Measurements from ENCODE around the gene KCNMA1.

KCNMA1 gene

DNA sequence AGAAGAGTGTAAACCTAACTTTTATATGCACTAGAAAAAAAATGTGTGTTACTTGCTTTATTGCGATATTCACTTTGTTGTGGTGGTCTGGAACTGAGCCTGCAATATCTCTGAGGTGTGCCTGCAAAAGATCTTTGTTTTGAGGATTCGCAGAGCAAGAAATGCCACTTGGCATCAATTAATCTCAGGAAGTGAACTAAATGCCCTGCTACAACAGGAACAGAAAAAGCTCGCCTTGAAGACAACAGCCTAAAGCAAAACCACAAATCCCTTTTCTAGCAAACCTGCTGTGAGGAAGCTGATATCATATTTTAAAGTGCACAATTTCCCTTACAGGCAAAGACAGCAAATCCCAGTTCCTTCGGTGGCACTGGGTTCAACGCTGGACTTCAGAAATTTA, 675.8 kb downstream of the KCNMA1 start:
- H3K27ac ChIP-seq, result no peak overlapping the region
- H3K27me3 ChIP-seq (ENCODE audit: insufficient read depth, low read depth), result no peaks in the 10 kb centered on the region
- H3K36me3 ChIP-seq (ENCODE audit: insufficient read depth), result no peaks in the 10 kb centered on the region
- no peaks in the 10 kb centered on the region for H4K20me1 ChIP-seq (ENCODE audit: insufficient read depth)
- no peak overlapping the region for H2AFZ ChIP-seq (ENCODE audit: low read depth)
- TF ChIP-seq, protein P1, sequence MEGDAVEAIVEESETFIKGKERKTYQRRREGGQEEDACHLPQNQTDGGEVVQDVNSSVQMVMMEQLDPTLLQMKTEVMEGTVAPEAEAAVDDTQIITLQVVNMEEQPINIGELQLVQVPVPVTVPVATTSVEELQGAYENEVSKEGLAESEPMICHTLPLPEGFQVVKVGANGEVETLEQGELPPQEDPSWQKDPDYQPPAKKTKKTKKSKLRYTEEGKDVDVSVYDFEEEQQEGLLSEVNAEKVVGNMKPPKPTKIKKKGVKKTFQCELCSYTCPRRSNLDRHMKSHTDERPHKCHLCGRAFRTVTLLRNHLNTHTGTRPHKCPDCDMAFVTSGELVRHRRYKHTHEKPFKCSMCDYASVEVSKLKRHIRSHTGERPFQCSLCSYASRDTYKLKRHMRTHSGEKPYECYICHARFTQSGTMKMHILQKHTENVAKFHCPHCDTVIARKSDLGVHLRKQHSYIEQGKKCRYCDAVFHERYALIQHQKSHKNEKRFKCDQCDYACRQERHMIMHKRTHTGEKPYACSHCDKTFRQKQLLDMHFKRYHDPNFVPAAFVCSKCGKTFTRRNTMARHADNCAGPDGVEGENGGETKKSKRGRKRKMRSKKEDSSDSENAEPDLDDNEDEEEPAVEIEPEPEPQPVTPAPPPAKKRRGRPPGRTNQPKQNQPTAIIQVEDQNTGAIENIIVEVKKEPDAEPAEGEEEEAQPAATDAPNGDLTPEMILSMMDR (conservative IDR thresholded peaks at IDR 0.05; ENCODE audit: low read depth, low read length), result no peak
- no peak overlapping the region for H3K4me3 ChIP-seq (IDR thresholded peaks at IDR 0.05; ENCODE audit: insufficient read depth, low read depth, low read length)
- no peaks in the 10 kb centered on the region for H3K79me2 ChIP-seq (ENCODE audit: insufficient read depth, low read depth)
- H3K4me1 ChIP-seq (ENCODE audit: low read depth, poor library complexity, severe bottlenecking), result no peaks in the 10 kb centered on the region
- no peak overlapping the region for H3K9ac ChIP-seq
- H3K4me2 ChIP-seq, result no peak overlapping the region

- Histone ChIP-seq H3K9ac (no peak overlapping the region), H3K4me3 (IDR thresholded peaks at IDR 0.05; ENCODE audit: insufficient read depth, low read depth, low read length) (no peak overlapping the region), H3K4me1 (ENCODE audit: low read depth, poor library complexity, severe bottlenecking) (no peaks in the 10 kb centered on the region), H3K36me3 (ENCODE audit: insufficient read depth) (no peaks in the 10 kb centered on the region), H3K27ac (no peak overlapping the region), H2AFZ (ENCODE audit: low read depth) (no peak overlapping the region), H3K79me2 (ENCODE audit: insufficient read depth, low read depth) (no peaks in the 10 kb centered on the region), H3K27me3 (ENCODE audit: insufficient read depth, low read depth) (no peaks in the 10 kb centered on the region), H3K4me2 (no peak overlapping the region), H4K20me1 (ENCODE audit: insufficient read depth) (no peaks in the 10 kb centered on the region)
- TF ChIP-seq, protein P1 (conservative IDR thresholded peaks at IDR 0.05; ENCODE audit: low read depth, low read length), result no peak
Measured at GRCh38 chr10:76959111-76959510, 678.5 kb downstream of the KCNMA1 start.

- no peaks in the 10 kb centered on the region for H3K36me3 ChIP-seq (ENCODE audit: insufficient read depth)
- H3K27me3 ChIP-seq (ENCODE audit: insufficient read depth, low read depth), result no peaks in the 10 kb centered on the region
- no peaks in the 10 kb centered on the region for H4K20me1 ChIP-seq (ENCODE audit: insufficient read depth)
- no peak overlapping the region for H3K27ac ChIP-seq
- TF ChIP-seq, protein P1 (conservative IDR thresholded peaks at IDR 0.05; ENCODE audit: low read depth, low read length), result no peak
- H3K4me2 ChIP-seq, result no peak overlapping the region
- H2AFZ ChIP-seq (ENCODE audit: low read depth), result no peak overlapping the region
- no peaks in the 10 kb centered on the region for H3K79me2 ChIP-seq (ENCODE audit: insufficient read depth, low read depth)
- H3K9ac ChIP-seq, result no peak overlapping the region
- no peaks in the 10 kb centered on the region for H3K4me1 ChIP-seq (ENCODE audit: low read depth, poor library complexity, severe bottlenecking)
- H3K4me3 ChIP-seq (IDR thresholded peaks at IDR 0.05; ENCODE audit: insufficient read depth, low read depth, low read length), result no peak overlapping the region
Measured at GRCh38 chr10:76954838-76955237, 682.8 kb downstream of the KCNMA1 start.

GRCh38 chr10:76950354-76950753, 687.3 kb downstream of the KCNMA1 start:
- H3K36me3 ChIP-seq (ENCODE audit: insufficient read depth), result no peaks in the 10 kb centered on the region
- H4K20me1 ChIP-seq (ENCODE audit: insufficient read depth), result no peaks in the 10 kb centered on the region
- no peak overlapping the region for H3K9ac ChIP-seq
- no peaks in the 10 kb centered on the region for H3K79me2 ChIP-seq (ENCODE audit: insufficient read depth, low read depth)
- no peak overlapping the region for H2AFZ ChIP-seq (ENCODE audit: low read depth)
- H3K4me3 ChIP-seq (IDR thresholded peaks at IDR 0.05; ENCODE audit: insufficient read depth, low read depth, low read length), result no peak overlapping the region
- no peak overlapping the region for H3K27ac ChIP-seq
- no peaks in the 10 kb centered on the region for H3K4me1 ChIP-seq (ENCODE audit: low read depth, poor library complexity, severe bottlenecking)
- H3K27me3 ChIP-seq (ENCODE audit: insufficient read depth, low read depth), result no peaks in the 10 kb centered on the region
- H3K4me2 ChIP-seq, result no peak overlapping the region
- TF ChIP-seq, protein P1 (conservative IDR thresholded peaks at IDR 0.05; ENCODE audit: low read depth, low read length), result no peak

Data from KMS-11 (cell line).